PC-3 (cell line): ENCODE data around the gene TLDC2.
"Not testable (repeated sequence)": the region's sequence is repeated elsewhere in the genome, so short reads cannot be mapped to it uniquely, and the experiment has no call there.

Experiments used
- EZH2phosphoT487 ChIP-seq: fragments of 300-600 bp; sonication (generic); IDR thresholded peaks from 2 replicates; pipeline ENCODE4 v1.6.1; 2018; ENCODE audit warnings: mild to moderate bottlenecking, antibody characterized with exemption, low read length, borderline replicate concordance
- TF ChIP-seq, protein P1 (sequence below): fragments of 300-600 bp; sonication (generic); conservative IDR thresholded peaks from 2 replicates; pipeline ENCODE4 v1.5.1; 2017; ENCODE audit warnings: antibody characterized with exemption, low read depth, mild to moderate bottlenecking, low read length

GRCh38 chr20:36905566-36905965 lies 29.6 kb downstream of the TLDC2 start:
- not testable (repeated sequence) for TF ChIP-seq EZH2phosphoT487
- TF ChIP-seq, protein P1, sequence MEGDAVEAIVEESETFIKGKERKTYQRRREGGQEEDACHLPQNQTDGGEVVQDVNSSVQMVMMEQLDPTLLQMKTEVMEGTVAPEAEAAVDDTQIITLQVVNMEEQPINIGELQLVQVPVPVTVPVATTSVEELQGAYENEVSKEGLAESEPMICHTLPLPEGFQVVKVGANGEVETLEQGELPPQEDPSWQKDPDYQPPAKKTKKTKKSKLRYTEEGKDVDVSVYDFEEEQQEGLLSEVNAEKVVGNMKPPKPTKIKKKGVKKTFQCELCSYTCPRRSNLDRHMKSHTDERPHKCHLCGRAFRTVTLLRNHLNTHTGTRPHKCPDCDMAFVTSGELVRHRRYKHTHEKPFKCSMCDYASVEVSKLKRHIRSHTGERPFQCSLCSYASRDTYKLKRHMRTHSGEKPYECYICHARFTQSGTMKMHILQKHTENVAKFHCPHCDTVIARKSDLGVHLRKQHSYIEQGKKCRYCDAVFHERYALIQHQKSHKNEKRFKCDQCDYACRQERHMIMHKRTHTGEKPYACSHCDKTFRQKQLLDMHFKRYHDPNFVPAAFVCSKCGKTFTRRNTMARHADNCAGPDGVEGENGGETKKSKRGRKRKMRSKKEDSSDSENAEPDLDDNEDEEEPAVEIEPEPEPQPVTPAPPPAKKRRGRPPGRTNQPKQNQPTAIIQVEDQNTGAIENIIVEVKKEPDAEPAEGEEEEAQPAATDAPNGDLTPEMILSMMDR, result not testable (repeated sequence)
